8988T (cell line): ENCODE data around the gene RAI1.

ENCODE experiments used
- DNase-seq: peaks from one replicate; pipeline ENCODE4 v3.0.0; 2011

RAI1 gene

GRCh38 chr17:17700251-17700969, 19.2 kb downstream of the RAI1 start:
- DNase-seq, result no peak

- DNase-seq, result peak; percentile 38
Observed at GRCh38 chr17:17701112-17701511, 19.9 kb downstream of the RAI1 start.

- DNase-seq, result peak; percentile 43
Observed at GRCh38 chr17:17701658-17702057, 20.4 kb downstream of the RAI1 start.

- DNase-seq, result peak; percentile 11
Observed at GRCh38 chr17:17702449-17703139, 21.3 kb downstream of the RAI1 start.

- peak; percentile 20 for DNase-seq
Observed at GRCh38 chr17:17703140-17703919, 22.1 kb downstream of the RAI1 start.

- no peak for DNase-seq
Observed at GRCh38 chr17:17704931-17705330, 23.7 kb downstream of the RAI1 start.

- DNase-seq, result no peak
Observed at GRCh38 chr17:17706140-17707060, 25.1 kb downstream of the RAI1 start.

DNA sequence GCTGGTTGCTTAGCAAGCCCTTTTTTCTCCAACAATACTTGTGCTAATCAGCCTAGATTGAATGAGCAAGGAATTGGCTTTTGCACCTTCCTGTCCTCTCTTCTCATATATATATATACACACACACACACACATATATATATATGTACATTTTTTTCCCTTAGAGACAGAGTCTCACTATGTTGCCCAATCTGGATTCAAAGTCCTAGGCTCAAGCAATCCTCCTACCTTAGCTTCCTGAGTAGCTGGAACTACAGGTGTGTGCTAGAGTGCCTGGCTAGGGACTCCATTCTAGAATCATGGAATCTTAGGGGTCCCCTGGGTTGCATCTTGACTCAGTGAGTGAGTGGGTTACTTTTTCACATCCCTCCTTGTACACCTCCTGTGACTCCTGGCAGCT, 27.0 kb downstream of the RAI1 start:
- no peak for DNase-seq

DNA sequence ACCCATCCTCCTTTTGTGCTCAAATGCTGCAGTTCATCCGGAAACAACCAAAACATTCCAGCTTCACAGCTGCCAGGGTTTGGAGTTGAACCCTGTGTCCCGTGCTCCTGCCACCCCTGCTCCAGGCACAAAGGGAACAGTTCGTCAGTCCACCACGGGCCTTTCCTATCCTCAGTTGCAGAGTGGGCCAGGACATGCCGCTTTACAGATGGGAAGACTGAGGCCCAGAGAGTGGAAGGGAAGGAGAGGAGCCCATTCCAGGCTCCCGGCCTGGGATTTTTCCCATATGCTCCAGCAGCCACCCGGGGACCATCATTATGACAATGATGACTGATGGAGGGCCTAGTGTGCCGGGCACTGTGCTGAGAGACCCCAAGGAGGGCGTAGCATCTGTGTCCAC, 27.6 kb downstream of the RAI1 start:
- no peak for DNase-seq

DNA sequence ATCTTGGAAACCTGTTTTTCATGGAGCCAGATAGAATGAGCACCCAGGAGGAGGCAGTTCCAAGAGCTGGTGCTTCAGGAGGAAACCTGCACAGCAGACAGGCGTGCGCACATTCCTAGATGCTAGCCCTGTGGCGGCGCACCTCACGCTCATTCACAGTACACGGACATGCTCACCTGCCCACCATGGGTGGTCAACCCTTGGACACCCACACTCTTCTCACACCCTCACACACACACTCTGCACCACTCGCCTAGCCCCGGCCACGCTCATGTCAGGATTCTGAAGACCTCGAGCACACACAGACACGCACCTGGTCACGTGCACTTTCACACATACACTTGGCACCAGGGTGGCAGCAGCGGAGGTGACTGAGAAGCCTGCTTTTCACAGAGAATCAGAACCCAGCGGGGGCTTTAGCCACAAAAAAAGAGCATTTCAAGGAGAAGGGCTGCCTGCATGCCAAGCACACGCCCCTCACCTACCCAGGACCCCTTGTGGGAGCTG, 28.6 kb downstream of the RAI1 start:
- DNase-seq, result peak; percentile 15

DNA sequence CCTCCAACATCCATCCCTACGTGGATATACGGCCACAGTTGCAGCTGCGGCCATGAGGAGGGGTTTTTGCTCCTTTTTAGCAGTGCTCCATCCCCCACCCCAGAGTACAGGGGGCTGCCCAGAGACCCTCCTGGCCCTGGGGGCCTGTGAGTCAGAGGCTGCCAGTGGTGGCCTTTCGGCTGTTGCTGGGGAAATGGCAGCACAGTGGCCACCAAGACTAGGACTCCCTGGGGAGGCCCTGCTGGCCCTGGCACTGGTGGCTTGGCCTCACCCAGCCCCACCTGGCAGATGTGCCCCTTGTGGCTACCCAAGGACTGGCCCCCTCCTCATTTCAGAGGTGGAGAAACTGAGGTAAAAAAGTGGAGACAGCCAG, 29.1 kb downstream of the RAI1 start:
- DNase-seq, result peak; percentile 30

- DNase-seq, result peak; percentile 85
Observed at GRCh38 chr17:17710728-17711541, 29.7 kb downstream of the RAI1 start.

DNA sequence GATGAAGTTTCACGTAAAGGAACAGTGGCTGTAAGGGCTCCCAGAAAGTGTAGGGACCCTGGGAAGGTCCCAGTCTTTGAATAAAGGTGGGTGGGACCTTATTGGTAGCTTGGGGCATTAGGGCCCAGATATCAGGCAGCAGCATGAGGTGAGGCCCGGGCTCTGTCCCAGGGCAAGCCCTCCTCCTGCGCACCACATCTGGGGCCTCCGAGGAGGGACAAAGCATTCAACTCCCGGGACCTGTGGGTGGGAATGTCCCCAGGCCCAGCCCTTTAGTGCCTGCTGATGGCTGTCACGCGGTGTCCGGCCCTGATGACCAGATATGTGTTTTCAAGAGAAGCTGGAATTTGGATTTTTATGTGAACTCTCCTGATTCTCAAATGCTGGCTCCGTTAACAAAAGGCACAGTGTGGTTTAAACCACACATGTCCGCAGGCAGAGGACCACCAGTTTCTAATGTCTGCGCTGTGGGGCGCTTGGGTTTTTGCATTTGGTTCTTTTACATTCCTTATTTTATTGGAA, 30.4 kb downstream of the RAI1 start:
- DNase-seq, result no peak

GRCh38 chr17:17712268-17712924, 31.1 kb downstream of the RAI1 start:
- DNase-seq, result no peak

- DNase-seq, result no peak
Observed at GRCh38 chr17:17713839-17714238, 32.6 kb downstream of the RAI1 start.

DNA sequence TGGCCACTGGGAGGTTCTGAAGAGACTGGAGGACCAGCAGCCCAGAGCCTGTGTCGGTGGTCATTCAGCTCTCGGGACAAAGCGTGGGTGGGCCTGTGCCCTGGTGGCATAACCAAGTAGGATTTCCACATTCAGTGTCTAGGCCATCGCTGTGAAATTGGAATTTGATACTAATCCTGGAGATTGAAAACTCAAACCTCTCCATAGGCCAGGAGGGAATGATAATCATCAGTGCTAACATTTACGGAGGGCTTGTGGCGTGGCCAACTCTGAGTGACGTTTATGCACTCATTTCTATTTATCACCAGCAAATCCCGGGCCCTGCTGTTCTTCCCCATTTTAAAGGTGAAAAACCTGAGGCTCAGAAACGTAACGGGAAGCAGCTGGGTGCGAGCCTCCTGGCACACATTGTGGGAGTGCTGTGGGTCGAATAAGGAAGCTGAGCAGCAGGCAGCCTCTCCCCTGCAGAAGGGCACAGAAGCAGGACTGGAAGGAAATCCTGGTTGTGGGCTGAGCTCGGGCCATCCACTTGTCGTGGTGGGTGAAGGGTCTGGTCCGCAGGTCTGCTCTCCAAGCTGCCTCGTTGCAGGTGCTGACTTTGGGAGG, 33.1 kb downstream of the RAI1 start:
- no peak for DNase-seq

- DNase-seq, result no peak
Observed at GRCh38 chr17:17714879-17715278, 33.6 kb downstream of the RAI1 start.

GRCh38 chr17:17716837-17717523, 35.7 kb downstream of the RAI1 start:
- no peak for DNase-seq

DNA sequence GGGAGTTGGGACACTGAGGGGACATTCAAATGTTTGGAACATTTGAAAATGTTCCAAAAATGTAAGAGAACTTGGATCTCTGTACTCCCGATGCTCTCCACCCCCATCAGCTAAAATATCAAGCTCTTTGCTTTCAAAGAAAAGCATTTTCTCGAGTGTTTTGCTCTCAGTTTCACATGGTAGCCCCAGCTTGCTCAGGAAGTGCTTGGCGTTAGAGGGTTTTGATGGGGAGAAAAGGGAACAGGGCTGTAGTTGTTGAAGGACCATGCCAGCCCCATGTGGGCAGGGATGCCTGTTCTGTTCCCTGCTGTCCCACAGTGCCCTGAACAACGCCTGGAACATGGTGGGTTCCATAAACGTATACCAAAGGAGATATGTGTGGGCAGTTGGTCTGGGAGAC, 37.0 kb downstream of the RAI1 start:
- no peak for DNase-seq
